ENCODE data around the gene TRABD2A.
"Not testable (repeated sequence)": the region's sequence is repeated elsewhere in the genome, so short reads cannot be mapped to it uniquely, and the experiment has no call there.

TRABD2A gene

DNA sequence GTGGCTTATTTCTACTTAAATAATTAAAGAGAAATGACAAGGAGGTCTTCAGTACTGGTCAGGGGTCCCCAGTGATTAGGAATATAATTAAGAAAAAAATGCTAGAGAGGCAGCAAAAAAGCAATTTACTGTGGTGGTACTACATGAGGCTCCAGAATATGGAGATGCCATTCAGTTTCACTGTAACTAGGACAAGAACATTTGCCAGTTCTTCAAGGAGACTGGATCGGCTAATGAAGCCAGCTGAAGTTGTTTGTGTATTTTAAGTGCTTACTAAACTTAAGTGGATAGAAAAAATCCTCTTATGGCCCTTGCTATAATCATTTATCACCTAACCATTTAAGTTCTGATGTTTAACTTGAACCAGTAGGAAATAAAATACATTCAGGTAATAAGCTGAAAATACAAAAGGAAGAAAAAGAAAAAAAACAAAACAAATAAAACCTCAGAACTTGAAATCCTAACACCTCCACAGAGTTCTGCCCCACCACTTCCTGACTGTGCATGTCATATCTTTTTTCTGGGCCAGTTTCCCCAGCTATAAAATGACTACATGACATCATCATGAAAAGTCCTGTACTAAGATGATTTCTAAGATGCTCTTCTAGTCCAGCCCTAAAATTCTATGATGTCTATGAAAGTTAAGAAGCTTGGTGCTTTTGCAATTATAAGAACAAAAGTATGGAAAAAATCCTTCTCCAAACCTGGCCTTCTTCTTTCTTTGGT is 98.0 kb downstream of the TRABD2A start:
- no peak overlapping the region for H3K4me3 ChIP-seq (ENCODE audit: low read length)
- TF ChIP-seq, protein P1, sequence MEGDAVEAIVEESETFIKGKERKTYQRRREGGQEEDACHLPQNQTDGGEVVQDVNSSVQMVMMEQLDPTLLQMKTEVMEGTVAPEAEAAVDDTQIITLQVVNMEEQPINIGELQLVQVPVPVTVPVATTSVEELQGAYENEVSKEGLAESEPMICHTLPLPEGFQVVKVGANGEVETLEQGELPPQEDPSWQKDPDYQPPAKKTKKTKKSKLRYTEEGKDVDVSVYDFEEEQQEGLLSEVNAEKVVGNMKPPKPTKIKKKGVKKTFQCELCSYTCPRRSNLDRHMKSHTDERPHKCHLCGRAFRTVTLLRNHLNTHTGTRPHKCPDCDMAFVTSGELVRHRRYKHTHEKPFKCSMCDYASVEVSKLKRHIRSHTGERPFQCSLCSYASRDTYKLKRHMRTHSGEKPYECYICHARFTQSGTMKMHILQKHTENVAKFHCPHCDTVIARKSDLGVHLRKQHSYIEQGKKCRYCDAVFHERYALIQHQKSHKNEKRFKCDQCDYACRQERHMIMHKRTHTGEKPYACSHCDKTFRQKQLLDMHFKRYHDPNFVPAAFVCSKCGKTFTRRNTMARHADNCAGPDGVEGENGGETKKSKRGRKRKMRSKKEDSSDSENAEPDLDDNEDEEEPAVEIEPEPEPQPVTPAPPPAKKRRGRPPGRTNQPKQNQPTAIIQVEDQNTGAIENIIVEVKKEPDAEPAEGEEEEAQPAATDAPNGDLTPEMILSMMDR (IDR thresholded peaks at IDR 0.05; ENCODE audit: insufficient read depth, low read depth, low read length, missing control alignments): no peak
- no peak for DNase-seq (ENCODE audit: low read depth)

- H3K4me3 ChIP-seq (ENCODE audit: low read length): no peak overlapping the region
Measured at GRCh38 chr2:84781942-84782716, 98.8 kb downstream of the TRABD2A start.

DNA sequence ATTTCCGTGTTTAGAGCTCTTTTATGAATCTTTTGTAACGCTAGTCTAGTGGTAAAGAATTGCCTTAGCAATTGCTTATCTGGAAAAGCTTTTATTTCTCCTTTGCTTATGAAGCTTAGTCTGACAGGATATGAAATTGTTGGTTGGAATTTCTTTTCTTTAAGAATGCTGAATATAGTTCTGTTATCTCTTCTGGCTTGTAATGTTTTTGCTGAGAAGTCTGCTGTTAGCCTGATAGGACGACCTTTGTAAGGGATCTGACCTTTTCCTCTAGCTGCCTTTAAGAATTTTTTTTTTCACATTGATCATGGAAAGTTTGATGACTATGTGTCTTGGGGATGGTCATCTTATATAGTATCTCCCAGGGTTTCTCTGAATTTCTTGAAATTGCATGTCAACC is 101.1 kb downstream of the TRABD2A start:
- no peak overlapping the region for H3K4me3 ChIP-seq (ENCODE audit: low read length)
- TF ChIP-seq, protein P1 (IDR thresholded peaks at IDR 0.05; ENCODE audit: insufficient read depth, low read depth, low read length, missing control alignments): no peak
- no peak for DNase-seq (ENCODE audit: low read depth)

More at GRCh38 chr2:84781942-84782716, 98.8 kb downstream of the TRABD2A start:
- TF ChIP-seq, protein P1 (IDR thresholded peaks at IDR 0.05; ENCODE audit: insufficient read depth, low read depth, low read length, missing control alignments): no peak
- peak; percentile 84 for DNase-seq (ENCODE audit: low read depth)

DNA sequence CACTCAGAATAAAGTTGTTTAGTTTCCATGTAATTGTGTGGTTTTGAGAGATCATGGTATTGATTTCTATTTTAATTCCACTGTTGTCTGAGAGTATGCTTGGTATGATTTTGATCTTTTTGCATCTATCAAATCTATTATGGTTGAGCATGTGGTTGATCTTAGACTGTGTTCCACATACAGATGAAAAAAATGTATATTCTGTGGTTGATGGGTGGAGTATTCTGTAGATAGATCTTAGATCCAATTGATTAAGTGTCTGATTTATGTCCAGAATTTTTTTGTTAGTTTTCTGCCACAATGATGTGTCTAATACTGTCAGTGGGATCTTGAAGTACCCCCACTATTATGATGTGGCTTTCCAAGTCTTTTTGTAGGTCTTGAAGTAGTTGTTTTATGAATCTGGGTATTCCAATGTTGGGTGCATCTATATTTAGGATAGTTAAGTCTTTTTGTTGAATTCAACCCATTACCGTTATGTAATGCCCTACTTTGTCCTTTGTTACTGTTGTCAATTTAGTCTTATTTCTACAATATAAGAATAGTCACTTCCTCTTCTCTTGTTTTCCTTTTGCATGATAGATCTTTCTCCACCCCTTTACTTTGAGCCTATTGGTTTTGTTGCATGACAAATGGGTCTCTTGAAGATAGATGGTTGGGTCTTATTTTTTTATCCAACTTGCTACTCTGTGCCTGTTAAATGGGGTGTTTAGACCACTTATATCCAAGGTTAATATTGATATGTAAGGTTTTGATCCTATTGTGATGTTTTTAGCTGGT is 101.8 kb downstream of the TRABD2A start:
- DNase-seq (ENCODE audit: low read depth): no peak
- no peak overlapping the region for H3K4me3 ChIP-seq (ENCODE audit: low read length)
- TF ChIP-seq, protein P1 (IDR thresholded peaks at IDR 0.05; ENCODE audit: insufficient read depth, low read depth, low read length, missing control alignments): no peak

- DNase-seq (ENCODE audit: low read depth): peak; percentile 29
- TF ChIP-seq, protein P1 (IDR thresholded peaks at IDR 0.05; ENCODE audit: insufficient read depth, low read depth, low read length, missing control alignments): no peak
- no peak overlapping the region for H3K4me3 ChIP-seq (ENCODE audit: low read length)
Measured at GRCh38 chr2:84776011-84776410, 104.9 kb downstream of the TRABD2A start.

GRCh38 chr2:84773562-84773961 is 107.3 kb downstream of the TRABD2A start:
- not testable (repeated sequence) for DNase-seq (ENCODE audit: low read depth); H3K4me3 ChIP-seq (ENCODE audit: low read length)

All from epithelial cell of esophagus (primary cell).